ENCODE results near the gene ADAMTS12. TPM values are rescaled to one million over a fixed set of nuclear protein-coding genes. Genes with fewer than 3 reads are reported as not detected.
A peak's percentile ranks its signal among the peaks of the same experiment; 100 is the strongest.

The ADAMTS12 gene
- total RNA-seq, 1 experiment from 2014 or later: 6.2 TPM

- Histone ChIP-seq H4K5ac (ENCODE audit: insufficient read length, low read depth, low read length) (no peak overlapping the region), H2AK5ac (ENCODE audit: insufficient read length, low read length) (no peak overlapping the region), H3K9ac (ENCODE audit: extremely low read depth, insufficient read length, low read length) (no peak overlapping the region), H3K79me1 (ENCODE audit: insufficient read depth, low read depth, low read length, poor library complexity, severe bottlenecking) (no peaks in the 10 kb centered on the region), H2BK20ac (ENCODE audit: low read depth, low read length, poor library complexity, severe bottlenecking) (no peak overlapping the region), H2BK5ac (ENCODE audit: insufficient read length, low read length) (no peak overlapping the region), H2BK15ac (ENCODE audit: low read depth, low read length) (no peak overlapping the region; the same call in 1 of the 2 replicates), H3K18ac (ENCODE audit: insufficient read length, low read depth, low read length) (no peak overlapping the region), H3K4ac (ENCODE audit: low read depth, low read length) (no peak overlapping the region), H2BK12ac (ENCODE audit: insufficient read length, low read depth, low read length) (no peak overlapping the region), H3K79me2 (ENCODE audit: insufficient read depth, low read length) (no peaks in the 10 kb centered on the region), H4K20me1 (ENCODE audit: control insufficient read depth, insufficient read depth, insufficient read length) (no peaks in the 10 kb centered on the region), H2BK120ac (ENCODE audit: low read depth, low read length, poor library complexity, severe bottlenecking) (no peak overlapping the region), H4K8ac (replicated peaks; ENCODE audit: insufficient read length, low read depth, low read length) (no peak overlapping the region), H3K23ac (ENCODE audit: insufficient read length, low read depth, low read length) (no peak overlapping the region), H4K91ac (ENCODE audit: insufficient read length, low read depth, low read length) (no peak overlapping the region), H3K56ac (ENCODE audit: insufficient read length, low read depth, low read length) (no peak overlapping the region), H3T11ph (ENCODE audit: low read length) (no peak overlapping the region), H3K27ac (ENCODE audit: insufficient read length, low read depth, low read length) (no peak overlapping the region), H3K14ac (ENCODE audit: insufficient read depth, low read length) (no peak overlapping the region; the same call in 1 of the 2 replicates), H3K4me1 (ENCODE audit: insufficient read depth, low read length) (no peaks in the 10 kb centered on the region), H3K23me2 (ENCODE audit: insufficient read length, low read depth, low read length, poor library complexity, severe bottlenecking) (peaks cover 10% of the 10 kb centered on the region), H3K27me3 (ENCODE audit: insufficient read depth, low read length) (peaks cover 11% of the 10 kb centered on the region; the same call in 1 of the 2 replicates), H2AFZ (ENCODE audit: low read length) (no peak overlapping the region), H3K4me2 (ENCODE audit: insufficient read depth, insufficient read length, low read length) (peak overlapping the region; percentile 84), H3K9me3 (ENCODE audit: control insufficient read depth, low read depth, low read length) (no peaks in the 10 kb centered on the region)
- Mint-ChIP-seq H3K4me3 (peak overlapping the region; percentile 82 to 87), H3K9me3 (no peaks in the 10 kb centered on the region), H3K27me3 (ENCODE audit: low read depth) (peaks cover 36% of the 10 kb centered on the region), H3K4me1 (peaks cover 23 to 29% of the 10 kb centered on the region in 2 experiments), H3K27ac (0 out of 7 replicates have a peak overlapping the region, but pooled peaks of 1 of the 3 experiments have one; percentile 9), H3K36me3 (ENCODE audit: insufficient read depth in 1 of 3, low read depth in 3 of 3) (no peaks in the 10 kb centered on the region)
- no CpG with 5 or more reads among the region's 30 CpGs for WGBS (ENCODE audit: extremely low coverage, insufficient read length, low lambda C conversion rate)
- TF ChIP-seq, protein P1, sequence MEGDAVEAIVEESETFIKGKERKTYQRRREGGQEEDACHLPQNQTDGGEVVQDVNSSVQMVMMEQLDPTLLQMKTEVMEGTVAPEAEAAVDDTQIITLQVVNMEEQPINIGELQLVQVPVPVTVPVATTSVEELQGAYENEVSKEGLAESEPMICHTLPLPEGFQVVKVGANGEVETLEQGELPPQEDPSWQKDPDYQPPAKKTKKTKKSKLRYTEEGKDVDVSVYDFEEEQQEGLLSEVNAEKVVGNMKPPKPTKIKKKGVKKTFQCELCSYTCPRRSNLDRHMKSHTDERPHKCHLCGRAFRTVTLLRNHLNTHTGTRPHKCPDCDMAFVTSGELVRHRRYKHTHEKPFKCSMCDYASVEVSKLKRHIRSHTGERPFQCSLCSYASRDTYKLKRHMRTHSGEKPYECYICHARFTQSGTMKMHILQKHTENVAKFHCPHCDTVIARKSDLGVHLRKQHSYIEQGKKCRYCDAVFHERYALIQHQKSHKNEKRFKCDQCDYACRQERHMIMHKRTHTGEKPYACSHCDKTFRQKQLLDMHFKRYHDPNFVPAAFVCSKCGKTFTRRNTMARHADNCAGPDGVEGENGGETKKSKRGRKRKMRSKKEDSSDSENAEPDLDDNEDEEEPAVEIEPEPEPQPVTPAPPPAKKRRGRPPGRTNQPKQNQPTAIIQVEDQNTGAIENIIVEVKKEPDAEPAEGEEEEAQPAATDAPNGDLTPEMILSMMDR (conservative IDR thresholded peaks at IDR 0.05): no peak
- DNase-seq: peak; percentile 82
These were observed 44.2 kb upstream of the ADAMTS12 start for GRCh38 chr5:33936004-33936380.

Measured in H9 (cell line).